ENCODE data around the gene HCN4. TPM values are rescaled to one million over a fixed set of nuclear protein-coding genes. Genes with fewer than 3 reads are reported as not detected.
A peak's percentile ranks its signal among the peaks of the same experiment; 100 is the strongest.

HCN4 gene
- total and polyA plus RNA-seq, 8 donors, result 0.09 to 1.1 (median 0.28) TPM

- WGBS, 2 donors, result 14 to 15% methylated on average over 9 of the region's 9 CpGs
- TF ChIP-seq CTCF (IDR thresholded peaks at IDR 0.05), result no peak
- no peaks in the 10 kb centered on the region for H3K4me1 ChIP-seq
- no peaks in the 10 kb centered on the region for H3K9me3 ChIP-seq
- no peaks in the 10 kb centered on the region for H3K36me3 ChIP-seq
- no peaks in the 10 kb centered on the region for H3K27me3 ChIP-seq
- DNase-seq (peak; percentile 60 to 94 (median 81)), FAIRE-seq (no peak), ATAC-seq (peak; percentile 79 to 97 (median 89))
- intact Hi-C loops (cut with DNase I), result no loop called here
- H3K4me3 ChIP-seq, result no peak overlapping the region
- no peak overlapping the region for H3K27ac ChIP-seq
Observed at GRCh38 chr15:73346735-73347312, 21.9 kb downstream of the HCN4 start.

GRCh38 chr15:73345658-73346057 is 23.1 kb downstream of the HCN4 start:
- Histone ChIP-seq H3K4me3 (no peak overlapping the region), H3K27me3 (no peaks in the 10 kb centered on the region), H3K9me3 (no peaks in the 10 kb centered on the region), H3K36me3 (no peaks in the 10 kb centered on the region), H3K4me1 (no peaks in the 10 kb centered on the region), H3K27ac (no peak overlapping the region)
- TF ChIP-seq CTCF (IDR thresholded peaks at IDR 0.05), result no peak
- ATAC-seq (no peak), DNase-seq (no peak), FAIRE-seq (no peak)
- intact Hi-C loops (cut with DNase I), result no loop called here
- 64 to 78% methylated on average over 7 of the region's 7 CpGs for WGBS, 2 donors

GRCh38 chr15:73344056-73344455 is 24.7 kb downstream of the HCN4 start:
- H3K4me3 ChIP-seq, result no peak overlapping the region
- H3K27me3 ChIP-seq, result no peaks in the 10 kb centered on the region
- no peak for DNase-seq
- TF ChIP-seq CTCF (IDR thresholded peaks at IDR 0.05), result no peak
- no peaks in the 10 kb centered on the region for H3K9me3 ChIP-seq
- 68 to 74% methylated on average over 3 of the region's 3 CpGs for WGBS, 2 donors
- H3K36me3 ChIP-seq, result no peaks in the 10 kb centered on the region
- intact Hi-C loops (cut with DNase I), result no loop called here
- no peaks in the 10 kb centered on the region for H3K4me1 ChIP-seq
- no peak overlapping the region for H3K27ac ChIP-seq
- ATAC-seq, result no peak
- no peak for FAIRE-seq

GRCh38 chr15:73341886-73342600 is 26.7 kb downstream of the HCN4 start:
- ATAC-seq, result no peak
- H3K36me3 ChIP-seq, result no peaks in the 10 kb centered on the region
- no peaks in the 10 kb centered on the region for H3K4me1 ChIP-seq
- H3K27ac ChIP-seq, result no peak overlapping the region
- no peaks in the 10 kb centered on the region for H3K27me3 ChIP-seq
- H3K4me3 ChIP-seq, result no peak overlapping the region
- TF ChIP-seq CTCF (IDR thresholded peaks at IDR 0.05), result no peak
- FAIRE-seq, result no peak
- DNase-seq, result no peak
- 78 to 84% methylated on average over 14 of the region's 14 CpGs for WGBS, 2 donors
- intact Hi-C loops (cut with DNase I), result no loop called here
- H3K9me3 ChIP-seq, result no peaks in the 10 kb centered on the region
